GM18951 (cell line): ENCODE results near the gene ADGRA1.

Experiments used
- POLR2A ChIP-seq: IDR thresholded peaks from 4 replicates; pipeline ENCODE4 v1.6.1; 2011; ENCODE audit warnings: mild to moderate bottlenecking; ENCODE audit not compliant: insufficient read length, insufficient read depth; ENCODE audit errors: extremely low read depth
- in situ Hi-C: fragments of 300-500 bp; cut with MboI; formaldehyde crosslinking; loops from one replicate; pipeline ENCODE4 v1.12.0; 2022; ENCODE audit warnings: low sequenced_read_pairs, mixed read lengths, inconsistent platforms; ENCODE audit not compliant: unreplicated experiment

The ADGRA1 gene

GRCh38 chr10:133098426-133099124, 10.9 kb downstream of the ADGRA1 start:
- in situ Hi-C loops = no loop called here
- no peak for TF ChIP-seq POLR2A

GRCh38 chr10:133099571-133099970, 11.8 kb downstream of the ADGRA1 start:
- no peak for TF ChIP-seq POLR2A
- in situ Hi-C loops = no loop called here

DNA sequence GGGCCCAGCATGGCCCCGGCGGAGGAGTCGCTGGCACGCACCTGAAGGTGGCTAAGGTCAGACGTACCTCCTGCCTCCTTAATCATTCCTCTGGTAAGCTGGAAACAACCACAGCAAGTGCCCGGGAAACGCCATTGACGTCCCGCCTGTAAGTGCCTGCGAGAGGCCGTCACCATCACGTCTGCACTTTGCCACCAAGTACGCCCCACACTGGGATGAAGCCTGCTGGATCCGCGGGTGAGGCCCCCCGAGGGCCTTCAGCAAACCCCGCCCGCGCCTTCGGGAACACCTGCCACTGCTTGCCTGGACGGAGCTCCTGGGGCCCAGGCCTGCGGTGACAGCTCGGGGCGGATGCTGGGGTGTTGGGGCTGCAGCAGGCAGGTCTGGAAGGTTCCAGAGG, 12.5 kb downstream of the ADGRA1 start:
- TF ChIP-seq POLR2A = no peak
- in situ Hi-C loops = no loop called here

GRCh38 chr10:133100706-133101415, 13.1 kb downstream of the ADGRA1 start:
- in situ Hi-C loops = no loop called here
- no peak for TF ChIP-seq POLR2A

DNA sequence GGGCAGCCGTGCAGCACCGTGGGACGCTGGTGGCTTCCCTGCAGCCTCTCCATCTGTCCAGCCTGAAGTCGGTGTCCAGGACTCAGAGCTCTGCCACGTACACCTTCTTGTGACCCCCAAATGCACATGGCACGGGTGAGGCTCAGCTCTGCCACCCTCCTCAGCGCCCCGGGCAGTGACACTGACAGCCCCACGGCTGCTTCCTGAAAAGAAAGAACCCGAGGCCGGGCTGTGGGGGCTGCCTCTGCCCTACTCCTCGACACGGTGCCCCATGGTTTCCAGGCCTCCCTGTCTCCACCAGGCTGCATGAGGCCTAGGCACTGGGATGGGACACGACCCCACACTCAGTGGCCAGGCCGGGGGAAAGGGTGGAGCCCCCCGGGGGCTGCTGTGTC, 13.7 kb downstream of the ADGRA1 start:
- no peak for TF ChIP-seq POLR2A
- in situ Hi-C loops = no loop called here

DNA sequence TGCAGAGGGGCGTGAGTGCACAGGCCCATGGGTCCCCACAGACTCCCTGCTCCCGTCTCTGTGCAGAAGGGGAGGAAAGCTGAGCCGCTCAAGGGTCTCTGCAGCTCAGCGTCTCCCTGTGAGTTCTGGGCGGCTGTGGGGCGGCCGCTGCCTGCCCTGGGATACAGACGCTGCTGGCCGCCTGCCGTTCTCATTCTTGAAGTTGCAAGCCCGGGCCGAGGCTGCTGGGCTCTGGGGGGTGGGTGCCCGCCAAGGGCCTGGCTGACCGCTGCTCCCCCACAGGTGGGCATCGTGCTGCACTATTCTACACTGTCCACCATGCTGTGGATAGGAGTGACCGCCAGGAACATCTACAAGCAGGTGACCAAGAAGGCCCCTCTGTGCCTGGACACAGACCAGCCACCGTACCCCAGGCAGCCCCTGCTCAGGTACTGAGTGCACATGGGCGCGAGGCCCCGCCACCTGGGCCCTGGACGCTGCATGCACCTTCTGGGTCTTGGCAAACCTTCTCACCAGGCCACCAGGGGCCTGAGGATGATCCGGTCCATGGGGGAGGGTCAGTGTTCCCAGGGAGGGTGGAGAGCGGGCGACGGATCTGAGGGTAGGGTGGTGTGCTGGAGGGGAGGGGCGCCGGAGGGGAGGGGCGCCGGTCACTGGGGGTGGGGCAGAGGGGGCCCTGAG, 14.8 kb downstream of the ADGRA1 start:
- TF ChIP-seq POLR2A = no peak
- in situ Hi-C loops = no loop called here

- no peak for TF ChIP-seq POLR2A
- in situ Hi-C loops = no loop called here
Measured at GRCh38 chr10:133103311-133103910, 15.7 kb downstream of the ADGRA1 start.

GRCh38 chr10:133104068-133104962, 16.6 kb downstream of the ADGRA1 start:
- in situ Hi-C loops = no loop called here
- TF ChIP-seq POLR2A = no peak

DNA sequence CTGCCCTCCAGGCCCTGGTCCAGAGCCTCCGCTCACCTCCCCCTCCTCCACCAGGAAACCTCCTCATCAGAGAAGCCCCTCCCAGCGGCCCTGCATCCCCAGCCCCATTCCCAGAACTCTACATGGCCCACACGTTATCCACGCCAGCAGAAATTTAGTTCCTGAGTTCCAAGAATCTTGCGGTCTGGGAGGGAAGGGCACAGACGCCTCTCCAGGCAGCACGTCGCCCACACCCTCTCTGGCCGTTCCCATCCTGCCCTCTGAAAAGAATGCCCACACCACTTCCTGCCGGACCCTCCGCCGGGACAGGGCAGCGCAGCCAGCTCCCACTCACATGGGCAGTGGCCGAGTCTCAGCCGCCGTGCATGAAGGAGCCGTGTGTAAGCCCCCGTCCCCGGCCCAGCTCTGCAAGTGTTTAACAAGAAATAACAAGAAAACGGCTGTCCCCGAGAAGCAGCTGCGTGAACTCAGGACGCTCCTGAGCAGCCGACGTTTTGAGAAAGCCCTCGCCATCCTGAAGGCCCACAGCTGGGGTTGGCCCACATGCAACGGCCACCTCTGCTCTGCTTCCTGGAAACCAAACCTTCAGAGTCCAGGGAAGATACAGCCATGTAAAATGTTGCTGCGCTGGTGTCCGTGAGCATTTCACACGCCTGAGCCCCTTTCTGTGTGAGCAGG, 17.4 kb downstream of the ADGRA1 start:
- no peak for TF ChIP-seq POLR2A
- in situ Hi-C loops = no loop called here

DNA sequence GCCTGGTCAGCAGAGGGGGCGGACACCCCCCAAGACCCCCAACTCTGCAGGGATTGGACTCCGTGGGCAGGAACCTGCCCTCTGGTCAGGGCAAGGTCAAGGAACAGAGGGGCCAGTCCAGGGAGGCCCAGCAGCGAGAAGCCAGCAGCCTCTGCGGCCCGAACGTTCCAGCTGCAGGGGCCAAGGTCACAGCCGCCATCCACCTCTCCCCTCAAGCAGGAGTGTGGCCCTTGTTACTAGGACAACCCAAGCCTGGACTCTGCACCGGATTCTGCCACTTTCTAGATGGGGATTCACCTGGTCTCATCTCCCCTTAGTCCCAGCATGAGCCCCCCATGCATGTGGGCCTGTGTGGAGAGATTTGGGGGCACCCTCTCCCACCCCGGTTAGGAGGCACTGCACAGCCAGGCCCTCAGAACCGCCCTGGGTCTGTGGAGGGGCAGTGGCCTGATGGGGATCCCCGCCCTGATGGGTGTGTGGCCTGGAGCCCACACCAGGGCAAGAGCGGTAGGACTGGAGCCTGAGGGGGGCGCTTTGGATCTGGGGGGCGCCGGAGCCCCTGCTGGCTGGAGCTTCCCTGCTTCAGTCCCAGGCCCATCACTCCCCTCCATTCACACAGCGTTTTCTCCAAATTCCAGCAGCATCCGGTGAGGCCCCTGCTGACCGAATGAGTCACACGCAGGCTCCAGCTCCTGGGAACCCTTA, 18.1 kb downstream of the ADGRA1 start:
- TF ChIP-seq POLR2A = no peak
- in situ Hi-C loops = no loop called here

- no peak for TF ChIP-seq POLR2A
- in situ Hi-C loops = no loop called here
Measured at GRCh38 chr10:133106516-133106915, 18.8 kb downstream of the ADGRA1 start.

GRCh38 chr10:133107442-133107841, 19.7 kb downstream of the ADGRA1 start:
- no peak for TF ChIP-seq POLR2A
- in situ Hi-C loops = no loop called here

DNA sequence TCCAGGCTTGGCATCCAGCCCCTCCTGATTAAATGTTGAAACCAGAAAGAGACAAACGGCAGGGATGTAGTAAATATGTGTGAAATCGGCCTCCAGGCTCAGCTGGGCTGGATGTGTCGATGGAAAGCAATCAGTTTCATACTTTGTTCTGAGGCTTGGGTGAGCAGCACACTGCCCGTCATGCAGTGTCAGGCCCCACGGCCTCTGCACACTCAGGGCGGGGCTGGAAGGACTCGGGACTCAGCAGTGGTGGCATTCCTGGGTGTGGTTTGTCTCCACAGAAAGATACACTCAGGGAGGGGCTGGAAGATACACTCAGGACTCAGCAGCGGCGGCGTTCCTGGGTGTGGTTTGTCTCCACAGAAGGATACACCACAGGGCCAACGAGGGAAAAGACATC, 22.0 kb downstream of the ADGRA1 start:
- no peak for TF ChIP-seq POLR2A
- in situ Hi-C loops = no loop called here
